SU-DHL-6 (cell line): Measurements from ENCODE around the gene MGMT.

Experiments
- EZH2phosphoT487 ChIP-seq: fragments of 200-600 bp; sonication (generic), shearing (Covaris generic); conservative IDR thresholded peaks from 2 replicates; pipeline ENCODE4 v1.6.1; 2018; ENCODE audit warnings: mild to moderate bottlenecking, antibody characterized with exemption, low read length, moderate library complexity, mixed read lengths
- TF ChIP-seq, protein P1 (sequence below): fragments of 200-600 bp; sonication (generic); IDR thresholded peaks from one replicate; pipeline ENCODE4 v1.5.1; 2017; ENCODE audit warnings: antibody characterized with exemption, mild to moderate bottlenecking, low read length, moderate library complexity; ENCODE audit not compliant: insufficient read depth, poor library complexity, severe bottlenecking

DNA sequence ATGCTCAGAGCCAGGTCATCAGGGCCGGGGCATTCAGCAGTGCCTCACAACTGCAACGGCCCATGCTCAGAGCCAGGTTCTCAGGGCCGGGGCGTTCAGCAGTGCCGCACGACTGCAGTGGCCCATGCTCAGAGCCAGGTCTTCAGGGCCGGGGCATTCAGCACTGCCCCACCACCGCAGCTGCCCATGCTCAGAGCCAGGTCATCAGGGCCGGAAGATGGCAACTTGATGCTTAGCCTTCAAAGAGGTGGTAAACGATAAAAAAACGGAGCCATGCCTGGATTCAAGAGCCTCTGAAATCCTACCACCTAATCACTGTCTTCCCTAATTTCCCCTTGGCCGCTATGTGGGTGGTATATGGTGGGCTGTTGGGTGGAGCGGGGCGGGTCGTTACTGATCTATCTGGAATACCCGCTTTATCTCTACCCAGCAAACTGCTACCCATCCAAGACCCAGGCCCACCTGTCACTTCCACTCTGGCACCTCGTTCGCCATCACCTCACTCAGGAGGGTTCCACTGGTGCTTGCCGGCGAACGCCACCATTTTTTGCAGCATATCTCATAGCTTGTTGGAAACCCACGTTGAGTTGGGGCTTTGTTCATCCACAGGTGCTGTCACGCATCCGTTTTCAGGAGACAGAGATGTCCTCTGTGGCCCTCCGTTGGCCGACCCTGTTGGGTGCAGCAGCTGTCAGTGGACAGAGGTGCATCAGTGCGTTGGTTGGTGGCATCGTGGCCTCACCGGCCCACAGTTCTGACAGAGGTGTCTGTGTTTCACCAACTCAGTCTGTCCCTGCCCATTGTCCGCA is 275.9 kb downstream of the MGMT start:
- TF ChIP-seq, protein P1, sequence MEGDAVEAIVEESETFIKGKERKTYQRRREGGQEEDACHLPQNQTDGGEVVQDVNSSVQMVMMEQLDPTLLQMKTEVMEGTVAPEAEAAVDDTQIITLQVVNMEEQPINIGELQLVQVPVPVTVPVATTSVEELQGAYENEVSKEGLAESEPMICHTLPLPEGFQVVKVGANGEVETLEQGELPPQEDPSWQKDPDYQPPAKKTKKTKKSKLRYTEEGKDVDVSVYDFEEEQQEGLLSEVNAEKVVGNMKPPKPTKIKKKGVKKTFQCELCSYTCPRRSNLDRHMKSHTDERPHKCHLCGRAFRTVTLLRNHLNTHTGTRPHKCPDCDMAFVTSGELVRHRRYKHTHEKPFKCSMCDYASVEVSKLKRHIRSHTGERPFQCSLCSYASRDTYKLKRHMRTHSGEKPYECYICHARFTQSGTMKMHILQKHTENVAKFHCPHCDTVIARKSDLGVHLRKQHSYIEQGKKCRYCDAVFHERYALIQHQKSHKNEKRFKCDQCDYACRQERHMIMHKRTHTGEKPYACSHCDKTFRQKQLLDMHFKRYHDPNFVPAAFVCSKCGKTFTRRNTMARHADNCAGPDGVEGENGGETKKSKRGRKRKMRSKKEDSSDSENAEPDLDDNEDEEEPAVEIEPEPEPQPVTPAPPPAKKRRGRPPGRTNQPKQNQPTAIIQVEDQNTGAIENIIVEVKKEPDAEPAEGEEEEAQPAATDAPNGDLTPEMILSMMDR: no peak
- TF ChIP-seq EZH2phosphoT487: no peak
